GM12878 (cell line): ENCODE measurements around the gene PLP2. TPM values are rescaled to one million over a fixed set of nuclear protein-coding genes. Genes with fewer than 3 reads are reported as not detected.
"Not testable (repeated sequence)": the region's sequence is repeated elsewhere in the genome, so short reads cannot be mapped to it uniquely, and the experiment has no call there.

Experiments
- ATAC-seq: fragments of 200-7000 bp; cut with Tn5 transposase; 3 replicates; pipeline ENCODE4 v1.9.1; 2020; ENCODE audit warnings: mild to moderate bottlenecking, moderate library complexity
- BruUV-seq: library from RNA; stranded (reverse); fragments of 400-500 nt; replicated peaks from 2 replicates; lab custom pipeline; 2021; lab: Mats Ljungman, UMichigan
- CTCF ChIA-PET: fragments of 300-600 bp; sonication (Branson Sonifier 250); formaldehyde crosslinking; extraction: SDS; loops from one replicate; lab custom pipeline; 2021; ENCODE audit warnings: inconsistent platforms; lab: Yijun Ruan, JAX
- POLR2A ChIA-PET: fragments of 350-600 bp; formaldehyde crosslinking; extraction: SDS; loops from one replicate; lab custom pipeline; 2021; ENCODE audit warnings: inconsistent platforms; lab: Charles Lee
- RAD21 ChIA-PET: fragments of 300-600 bp; sonication (Branson Sonifier 250); formaldehyde crosslinking; loops from one replicate; lab custom pipeline; 2023; ENCODE audit warnings: antibody characterized with exemption; ENCODE audit not compliant: unreplicated experiment; lab: Charles Lee
- SMC1A ChIA-PET: fragments of 300-600 bp; sonication (Branson Sonifier 250); formaldehyde crosslinking; loops from one replicate; lab custom pipeline; 2023; ENCODE audit not compliant: unreplicated experiment, uncharacterized antibody; lab: Charles Lee
- DNase-seq: peaks from one replicate; pipeline ENCODE4 v3.0.0-alpha.2; 2011; ENCODE audit warnings: low read depth, low spot score
- FAIRE-seq: peaks from 3 replicates; lab custom pipeline; 2011; peaks lifted over from hg19 to GRCh38; lab: Jason Lieb, UNC
- H2AFZ ChIP-seq: 2 replicates; pipeline ENCODE4 v1.6.0; 2011; ENCODE audit warnings: low read depth, low read length, control low read depth; ENCODE audit not compliant: control insufficient read depth
- H3K27ac ChIP-seq: 2 replicates; pipeline ENCODE4 v1.5.1; 2011; ENCODE audit warnings: control low read depth; ENCODE audit not compliant: control insufficient read depth, insufficient read depth
- H3K27me3 ChIP-seq, 2 experiments: replicated peaks in 1 of 2; 2 replicates each; pipeline versions ENCODE4 v1.6.0 to v1.6.1; 2011; ENCODE audit warnings: low read length in 1 of 2; ENCODE audit not compliant: control insufficient read depth in 2 of 2, insufficient read depth in 2 of 2
- H3K36me3 ChIP-seq, 2 experiments: 2 replicates each; pipeline ENCODE4 v1.5.1; 2011; ENCODE audit warnings: low read length in 1 of 2; ENCODE audit not compliant: control insufficient read depth in 2 of 2, insufficient read depth in 2 of 2
- H3K4me1 ChIP-seq: 2 replicates; pipeline ENCODE4 v1.6.1; 2011; ENCODE audit warnings: mild to moderate bottlenecking, low read length, moderate library complexity, mixed read lengths; ENCODE audit not compliant: control insufficient read depth, insufficient read depth
- H3K4me2 ChIP-seq: 2 replicates; pipeline ENCODE4 v1.6.0; 2011; ENCODE audit warnings: control low read depth; ENCODE audit not compliant: control insufficient read depth, insufficient read depth
- H3K4me3 ChIP-seq: fragments of 200-600 bp; sonication (generic); 2 replicates; pipeline ENCODE4 v1.5.1; 2016
- H3K79me2 ChIP-seq: 2 replicates; pipeline ENCODE4 v1.6.0; 2011; ENCODE audit warnings: low read length; ENCODE audit not compliant: control insufficient read depth, insufficient read depth
- H3K9ac ChIP-seq: 2 replicates; pipeline ENCODE4 v1.8.0; 2011; ENCODE audit warnings: low read length, control low read depth, mixed read lengths; ENCODE audit not compliant: control insufficient read depth, insufficient read depth
- H3K9me3 ChIP-seq: replicated peaks from 3 replicates; pipeline ENCODE4 v1.5.1; 2011; ENCODE audit warnings: mild to moderate bottlenecking, low read length; ENCODE audit not compliant: control insufficient read depth, insufficient read depth
- H4K20me1 ChIP-seq: 2 replicates; pipeline ENCODE4 v1.6.0; 2011; ENCODE audit not compliant: control insufficient read depth, insufficient read depth
- CTCF ChIP-seq, 3 experiments: IDR thresholded peaks in 2 of 3; conservative IDR thresholded peaks in 1 of 3; 2 replicates each; pipeline ENCODE4 v1.5.1; 2011; ENCODE audit warnings: low read depth in 3 of 3, low read length in 3 of 3, mild to moderate bottlenecking in 3 of 3, control low read depth in 2 of 3, moderate library complexity in 2 of 3, inconsistent platforms in 1 of 3, mixed read lengths in 1 of 3; ENCODE audit not compliant: control insufficient read depth in 2 of 3, insufficient read depth in 1 of 3; ENCODE audit errors: extremely low read depth in 1 of 3
- LARP7 ChIP-seq: fragments of 450-650 bp; IDR thresholded peaks from 2 replicates; pipeline ENCODE4 v1.6.1; 2017; ENCODE audit warnings: mild to moderate bottlenecking
- MEF2B ChIP-seq: fragments of 450-650 bp; IDR thresholded peaks from 2 replicates; pipeline ENCODE4 v1.6.1; 2018; ENCODE audit warnings: mild to moderate bottlenecking, moderate library complexity; ENCODE audit not compliant: partially characterized antibody, poor library complexity, severe bottlenecking
- MTA3 ChIP-seq: IDR thresholded peaks from 2 replicates; pipeline ENCODE4 v1.6.1; 2012; ENCODE audit warnings: low read length, inconsistent platforms, borderline replicate concordance
- POLR2A ChIP-seq: IDR thresholded peaks from 2 replicates; pipeline ENCODE4 v1.6.1; 2011; ENCODE audit warnings: low read depth, mild to moderate bottlenecking, low read length
- ZBTB11 ChIP-seq: fragments of 450-650 bp; formaldehyde crosslinking; IDR thresholded peaks from 2 replicates; pipeline ENCODE4 v1.5.0; 2022; ENCODE audit warnings: mild to moderate bottlenecking, missing genetic modification characterization
- ZNF622 ChIP-seq: fragments of 450-650 bp; IDR thresholded peaks from 2 replicates; pipeline ENCODE4 v1.6.1; 2017; ENCODE audit warnings: mild to moderate bottlenecking, inconsistent platforms
- WGBS: methylation state at CpG from one replicate; pipeline ENCODE4 v1.1.6; 2016; ENCODE audit warnings: low lambda C conversion rate; ENCODE audit not compliant: insufficient replicate concordance, insufficient coverage; ENCODE audit errors: missing lambda C conversion rate; 5-methylcytosine and 5-hydroxymethylcytosine counted together
- in situ Hi-C: fragments of 300-500 bp; cut with MboI; formaldehyde crosslinking; loops from 9 replicates; pipeline ENCODE4 v1.14.3; 2018; ENCODE audit warnings: mixed read lengths
- intact Hi-C: fragments of 100-400 bp; cut with micrococcal nuclease; formaldehyde crosslinking; loops from one replicate; pipeline ENCODE4 v1.14.2; 2022; ENCODE audit not compliant: unreplicated experiment
- polyA plus RNA-seq, 11 experiments: library from polyadenylated mRNA; depleted of rRNA in 4 of 11; unstranded in 6 of 11; stranded (reverse) in 5 of 11; fragments of >200 nt; fragmentation: Nextera tagmentation in 4 of 11; fragmentation: Illumina TruSeq in 1 of 11; extraction: Ambion mirVana in 4 of 11; extraction: Trizol in 1 of 11; gene quantifications; 1 replicate in 1 of 11; 2 replicates in 10 of 11; pipeline versions ENCODE4 v1.2.1 to v1.2.3, GENCODE V29; 2011 to 2016; ENCODE audit warnings: inconsistent platforms in 2 of 11, missing spikeins in 2 of 11, low read depth in 1 of 11
- total RNA-seq, 4 experiments: library from RNA; depleted of rRNA in 3 of 4; stranded (reverse); fragments of >200 nt in 3 of 4; fragmentation: Illumina TruSeq in 1 of 4; extraction: Trizol in 1 of 4; gene quantifications; 2 replicates each; pipeline versions ENCODE4 v1.2.1 to v1.2.3, GENCODE V29; 2013 to 2021

The PLP2 gene
- total and polyA plus RNA-seq, 10 of the 15 experiments (the other 5 are each of a cell fraction or from before 2014, with no cell fraction given), result 56.6 to 177 (median 99.3) TPM

GRCh38 chrX:49129427-49129826 is 42.3 kb upstream of the PLP2 start:
- Histone ChIP-seq H4K20me1 (no peaks in the 10 kb centered on the region), H3K79me2 (no peaks in the 10 kb centered on the region), H3K4me1 (no peaks in the 10 kb centered on the region), H3K36me3 (no peaks in the 10 kb centered on the region), H3K27me3 (no peaks in the 10 kb centered on the region), H2AFZ (no peak overlapping the region), H3K4me2 (no peak overlapping the region), H3K27ac (no peak overlapping the region), H3K4me3 (no peak overlapping the region), H3K9me3 (no peaks in the 10 kb centered on the region), H3K9ac (no peak overlapping the region)
- DNase-seq, result no peak
- no peak for ATAC-seq
- in situ Hi-C loops (no loop called here), intact Hi-C loops (no loop called here)
- POLR2A ChIA-PET, result no interaction called here
- SMC1A ChIA-PET, result no interaction called here
- TF ChIP-seq MEF2B (no peak), LARP7 (no peak), ZBTB11 (CRISPR knock-in tag) (no peak), POLR2A (no peak), ZNF622 (no peak), CTCF (IDR thresholded peaks at IDR 0.05 in 2 of 3, conservative IDR thresholded peaks at IDR 0.05 in 1 of 3; ENCODE audit: control insufficient read depth in 2 of 3, extremely low read depth in 1 of 3, insufficient read depth in 1 of 3, low read depth in 3 of 3, low read length in 3 of 3) (0 out of 6 replicates have a peak, but pooled peaks of 1 of the 3 experiments have one; percentile 4), MTA3 (no peak)
- RAD21 ChIA-PET, result no interaction called here
- WGBS, result 41% methylated on average over 4 of the region's 4 CpGs
- BruUV-seq, result no TSS peak
- CTCF ChIA-PET, result no interaction called here
- FAIRE-seq, result no peak

GRCh38 chrX:49132275-49132674 is 39.4 kb upstream of the PLP2 start:
- CTCF ChIA-PET, result interaction anchor here (0.6 to 5.2 kb wide), 2 partner anchors 8 to 11 kb away, joined by 3 to 17 read pairs; no protein-coding TSS in a partner anchor
- H3K36me3 ChIP-seq, H4K20me1 ChIP-seq, FAIRE-seq, H3K4me1 ChIP-seq, DNase-seq, H3K9ac ChIP-seq, SMC1A ChIA-PET, H3K4me2 ChIP-seq, H3K9me3 ChIP-seq, H3K79me2 ChIP-seq, BruUV-seq, in situ Hi-C loops, ATAC-seq, RAD21 ChIA-PET, H3K27ac ChIP-seq, H3K27me3 ChIP-seq, H2AFZ ChIP-seq, H3K4me3 ChIP-seq, intact Hi-C loops: not testable (repeated sequence)
- 76% methylated on average over 7 of the region's 7 CpGs for WGBS
- POLR2A ChIA-PET, result interaction anchor here (0.6 kb wide), 1 partner anchor 543 kb away, joined by 4 read pairs; no protein-coding TSS in a partner anchor
